Measurements from ENCODE around the gene CCHCR1.
A peak's percentile ranks its signal among the peaks of the same experiment; 100 is the strongest.

Gene CCHCR1

GRCh38 chr6:31114970-31115849 lies 42.4 kb downstream of the CCHCR1 start:
- H3K4me3 ChIP-seq (ENCODE audit: low read length), result no peak overlapping the region
- DNase-seq (ENCODE audit: low read depth, low spot score), result no peak

- no peak within 1 kb of the TSS for H3K4me3 ChIP-seq (ENCODE audit: low read length)
- DNase-seq (ENCODE audit: low read depth, low spot score), result no peak
Measured at GRCh38 chr6:31114541-31114878, 43.1 kb downstream of the CCHCR1 start, which contains the start of gene PSORS1C1. Gene PSORS1C1 (plus strand): TSS chr6:31114800. CDS start chr6:31129633, 14,833 bp downstream.

- no peak for DNase-seq (ENCODE audit: low read depth, low spot score)
- H3K4me3 ChIP-seq (ENCODE audit: low read length), result no peak overlapping the region
Measured at GRCh38 chr6:31113861-31114540, 43.6 kb downstream of the CCHCR1 start.

GRCh38 chr6:31112478-31112877 lies 45.1 kb downstream of the CCHCR1 start, which contains the start of gene C6orf15:
Gene C6orf15 (minus strand): TSS chr6:31112575. CDS start chr6:31112555, 20 bp downstream.
- no peak for DNase-seq (ENCODE audit: low read depth, low spot score)
- no peak within 1 kb of the TSS for H3K4me3 ChIP-seq (ENCODE audit: low read length)

- no peak for DNase-seq (ENCODE audit: low read depth, low spot score)
- no peak overlapping the region for H3K4me3 ChIP-seq (ENCODE audit: low read length)
Measured at GRCh38 chr6:31111712-31112111, 45.9 kb downstream of the CCHCR1 start.

- no peak for DNase-seq (ENCODE audit: low read depth, low spot score)
- H3K4me3 ChIP-seq (ENCODE audit: low read length), result no peak overlapping the region
Measured at GRCh38 chr6:31110825-31111582, 46.6 kb downstream of the CCHCR1 start.

- DNase-seq (ENCODE audit: low read depth, low spot score), result no peak
- H3K4me3 ChIP-seq (ENCODE audit: low read length), result no peak overlapping the region
Measured at GRCh38 chr6:31107052-31107451, 50.5 kb downstream of the CCHCR1 start.

- no peak for DNase-seq (ENCODE audit: low read depth, low spot score)
- no peak overlapping the region for H3K4me3 ChIP-seq (ENCODE audit: low read length)
Measured at GRCh38 chr6:31103136-31103535, 54.5 kb downstream of the CCHCR1 start.

- no peak for DNase-seq (ENCODE audit: low read depth, low spot score)
- H3K4me3 ChIP-seq (ENCODE audit: low read length), result no peak overlapping the region
Measured at GRCh38 chr6:31098449-31098938, 59.1 kb downstream of the CCHCR1 start.

GRCh38 chr6:31096656-31097055 lies 60.9 kb downstream of the CCHCR1 start:
- H3K4me3 ChIP-seq (ENCODE audit: low read length), result no peak overlapping the region
- no peak for DNase-seq (ENCODE audit: low read depth, low spot score)

- H3K4me3 ChIP-seq (ENCODE audit: low read length), result no peak overlapping the region
- no peak for DNase-seq (ENCODE audit: low read depth, low spot score)
Measured at GRCh38 chr6:31096215-31096614, 61.4 kb downstream of the CCHCR1 start.

GRCh38 chr6:31094389-31094881 lies 63.2 kb downstream of the CCHCR1 start:
- H3K4me3 ChIP-seq (ENCODE audit: low read length), result no peak overlapping the region
- peak; percentile 68 for DNase-seq (ENCODE audit: low read depth, low spot score)

GRCh38 chr6:31092769-31093505 lies 64.7 kb downstream of the CCHCR1 start:
- H3K4me3 ChIP-seq (ENCODE audit: low read length), result no peak overlapping the region
- DNase-seq (ENCODE audit: low read depth, low spot score), result no peak
